Urothelium cell line (cell line): Measurements from ENCODE around the gene PRKN.

Experiments
- DNase-seq: peaks from one replicate; pipeline ENCODE4 v3.0.0; 2011; ENCODE audit warnings: low spot score, mixed read lengths
- FAIRE-seq: peaks from 2 replicates; lab custom pipeline; 2011; peaks lifted over from hg19 to GRCh38; lab: Jason Lieb, UNC

PRKN gene

GRCh38 chr6:161493576-161494118, 1233.9 kb downstream of the PRKN start:
- DNase-seq (no peak), FAIRE-seq (no peak)

DNA sequence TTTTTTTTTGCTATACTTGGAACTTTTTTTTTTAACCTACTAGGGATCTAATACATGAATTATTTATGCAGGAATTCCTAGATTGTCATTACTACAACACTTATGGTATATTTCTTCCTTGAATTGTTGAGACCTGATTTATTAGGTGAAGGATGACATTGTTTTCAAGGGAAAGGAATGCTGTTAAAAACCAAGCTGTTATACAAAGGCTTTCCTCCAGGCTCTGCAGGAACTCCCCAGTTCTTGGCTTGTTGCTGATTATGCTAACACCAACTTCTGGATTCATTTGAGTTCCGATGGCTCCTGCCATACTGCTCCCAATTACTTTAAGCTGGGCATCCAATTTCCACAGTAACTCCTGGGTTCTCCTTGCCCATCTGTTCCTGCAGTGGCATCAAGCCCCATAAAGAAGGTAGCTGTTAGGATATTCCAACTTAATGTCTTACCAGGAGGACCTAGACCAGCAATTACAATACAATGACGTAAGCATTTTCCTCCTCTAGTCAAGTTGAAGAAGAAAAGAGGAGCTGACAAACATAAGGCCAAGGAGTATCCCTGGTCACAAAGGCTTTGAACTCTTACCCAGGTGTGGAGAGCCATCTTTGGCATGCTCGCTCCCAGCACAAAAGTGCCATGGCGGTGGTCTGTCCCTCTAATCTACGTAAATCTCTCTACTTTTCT, 1237.8 kb downstream of the PRKN start:
- no peak for FAIRE-seq
- no peak for DNase-seq

- DNase-seq (no peak), FAIRE-seq (no peak)
Observed at GRCh38 chr6:161487694-161488093, 1239.9 kb downstream of the PRKN start.

DNA sequence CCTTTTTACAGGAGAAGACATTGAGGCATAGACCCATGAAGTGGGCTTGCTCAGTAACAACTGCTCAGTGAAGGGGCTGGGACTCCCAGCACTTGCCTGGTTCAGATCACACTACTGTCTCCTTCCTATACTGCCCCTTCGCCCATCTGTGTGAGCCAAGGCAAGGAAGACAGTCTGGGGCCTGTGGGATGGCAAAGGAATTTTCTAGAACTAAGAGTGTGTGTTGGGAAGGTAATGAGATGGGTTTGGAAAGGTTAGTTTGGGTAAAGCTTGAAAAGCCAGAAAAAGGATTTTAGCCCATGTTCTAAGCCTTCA, 1240.4 kb downstream of the PRKN start:
- FAIRE-seq (no peak), DNase-seq (peak; percentile 7)

- FAIRE-seq (peak; percentile 67), DNase-seq (peak; percentile 78)
Observed at GRCh38 chr6:161486361-161487216, 1241.0 kb downstream of the PRKN start.

GRCh38 chr6:161482517-161482858, 1245.1 kb downstream of the PRKN start:
- FAIRE-seq (no peak), DNase-seq (no peak)

- FAIRE-seq (no peak), DNase-seq (no peak)
Observed at GRCh38 chr6:161481786-161482516, 1245.6 kb downstream of the PRKN start.

DNA sequence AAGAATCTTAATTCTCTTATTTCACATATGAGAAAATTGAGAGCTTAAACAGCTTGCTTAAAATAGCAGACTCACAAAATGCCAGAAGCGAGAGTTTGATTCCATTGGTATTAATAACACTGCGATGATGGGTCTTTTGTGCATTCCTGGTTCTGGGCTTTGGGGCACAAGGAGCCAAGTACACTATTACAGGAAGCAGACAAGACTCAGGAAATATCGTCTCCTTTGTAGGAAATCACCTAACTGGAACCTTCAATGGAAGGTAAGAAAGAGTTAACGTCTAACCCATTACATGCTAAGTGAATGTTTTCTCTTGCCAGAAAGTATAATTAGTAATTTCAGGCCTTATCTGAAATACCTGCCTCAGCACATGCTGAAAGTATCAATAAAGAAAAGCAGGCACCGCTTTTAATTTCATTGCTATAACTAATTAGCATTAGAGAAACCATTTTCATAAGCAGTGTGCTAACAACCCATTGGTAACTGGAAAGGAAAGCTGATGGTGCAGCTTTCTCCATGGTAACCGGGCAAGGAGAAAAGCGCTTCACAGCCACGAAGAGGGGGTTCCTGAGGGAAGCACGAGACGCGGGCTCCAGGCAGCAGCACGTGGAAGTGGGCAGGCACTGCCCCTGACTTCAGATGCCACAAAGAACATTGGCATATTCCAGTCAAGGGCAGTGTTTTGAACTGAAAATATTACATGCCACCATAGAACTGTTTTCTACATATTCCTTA, 1247.0 kb downstream of the PRKN start:
- FAIRE-seq (no peak), DNase-seq (no peak)

DNA sequence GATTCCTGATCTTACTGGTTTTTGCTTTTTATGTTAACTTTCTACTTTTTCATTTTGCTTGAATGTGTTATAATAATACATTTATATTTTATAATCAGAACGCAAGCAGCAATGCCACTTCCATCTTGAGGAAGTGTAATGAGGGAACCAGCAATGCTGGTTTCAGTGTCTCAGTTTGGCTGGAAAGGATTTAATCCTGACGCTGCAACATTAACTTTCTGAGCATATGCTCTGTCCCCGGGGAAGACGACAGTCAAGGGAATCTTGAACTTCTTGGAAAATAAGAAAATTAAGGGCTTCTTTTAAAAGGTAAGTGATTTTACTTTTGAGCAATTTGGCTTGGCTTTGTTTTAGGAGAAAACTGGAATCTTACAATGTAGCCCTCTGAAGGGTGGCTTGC, 1248.2 kb downstream of the PRKN start:
- FAIRE-seq (no peak), DNase-seq (no peak)

GRCh38 chr6:161477876-161478425, 1249.6 kb downstream of the PRKN start:
- DNase-seq (no peak), FAIRE-seq (no peak)

GRCh38 chr6:161476711-161477110, 1250.9 kb downstream of the PRKN start:
- no peak for DNase-seq
- no peak for FAIRE-seq

GRCh38 chr6:161465403-161465802, 1262.2 kb downstream of the PRKN start:
- FAIRE-seq (no peak), DNase-seq (no peak)

DNA sequence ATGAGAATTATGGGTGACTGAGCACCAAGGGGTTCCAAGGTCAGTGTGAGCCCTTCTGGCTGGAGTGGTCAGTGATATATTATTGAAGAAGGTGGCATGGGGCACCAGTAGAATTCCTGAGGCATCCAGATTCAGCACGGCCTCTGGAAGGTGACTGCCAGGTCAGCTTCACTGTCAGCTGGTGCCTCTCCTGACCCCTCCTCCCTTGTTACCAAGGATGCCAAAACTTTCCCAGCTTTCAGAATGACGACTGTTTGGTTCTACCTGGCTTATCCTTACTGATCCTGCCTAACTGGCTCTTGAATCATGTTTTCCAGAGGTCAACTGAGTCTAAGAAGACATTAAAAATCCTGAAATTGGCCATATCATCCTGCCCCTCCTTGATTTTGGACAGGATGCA, 1264.5 kb downstream of the PRKN start:
- no peak for DNase-seq
- no peak for FAIRE-seq

DNA sequence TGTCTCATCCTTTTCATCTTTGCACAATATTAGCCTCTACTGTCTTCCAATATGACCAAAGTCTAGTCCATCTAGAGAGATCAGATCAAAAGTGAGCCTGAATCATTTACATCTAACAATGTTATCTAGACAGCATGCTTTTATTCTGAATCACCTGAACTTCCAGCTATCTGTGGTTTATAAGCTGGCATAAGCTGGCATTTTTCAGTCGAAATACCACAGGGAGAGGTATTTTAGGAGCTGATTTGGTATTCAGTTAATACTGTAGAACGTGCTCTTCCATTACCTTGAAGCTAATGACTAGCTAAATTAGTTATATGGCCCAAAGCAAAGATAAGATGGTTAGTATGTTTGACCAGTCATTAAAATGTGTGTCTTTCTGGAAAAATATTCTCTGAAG, 1265.4 kb downstream of the PRKN start:
- peak; percentile 51 for DNase-seq
- no peak for FAIRE-seq

DNA sequence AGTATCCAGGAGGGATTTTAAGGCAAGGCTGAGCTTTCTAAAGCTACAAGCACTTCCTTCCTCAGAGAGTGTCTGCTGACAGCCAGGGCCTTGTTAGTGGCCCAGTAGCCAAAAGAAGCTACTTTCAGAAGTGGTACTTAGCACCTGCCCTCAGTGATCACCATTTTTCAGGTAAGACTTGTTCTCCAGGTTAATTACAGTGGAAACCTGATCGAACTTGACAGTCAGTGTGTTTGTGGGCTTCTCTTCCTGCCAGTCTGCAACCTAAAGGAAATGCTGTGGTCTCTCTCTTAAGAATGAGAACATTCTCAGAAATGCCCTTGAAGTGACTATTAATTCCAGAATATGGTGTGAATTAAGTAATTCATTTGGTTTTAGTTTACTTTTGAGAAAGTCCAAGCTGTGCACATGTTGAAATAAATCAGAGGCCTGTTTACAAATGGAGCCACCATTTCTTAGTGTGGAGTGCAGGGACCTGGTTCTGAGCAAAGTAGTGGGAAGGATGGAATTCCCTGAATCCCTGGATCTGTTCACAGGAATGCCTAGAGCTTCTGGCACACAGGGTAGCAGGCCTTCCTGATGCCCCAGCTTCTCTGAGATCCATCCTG, 1268.5 kb downstream of the PRKN start:
- DNase-seq (no peak), FAIRE-seq (no peak)

DNA sequence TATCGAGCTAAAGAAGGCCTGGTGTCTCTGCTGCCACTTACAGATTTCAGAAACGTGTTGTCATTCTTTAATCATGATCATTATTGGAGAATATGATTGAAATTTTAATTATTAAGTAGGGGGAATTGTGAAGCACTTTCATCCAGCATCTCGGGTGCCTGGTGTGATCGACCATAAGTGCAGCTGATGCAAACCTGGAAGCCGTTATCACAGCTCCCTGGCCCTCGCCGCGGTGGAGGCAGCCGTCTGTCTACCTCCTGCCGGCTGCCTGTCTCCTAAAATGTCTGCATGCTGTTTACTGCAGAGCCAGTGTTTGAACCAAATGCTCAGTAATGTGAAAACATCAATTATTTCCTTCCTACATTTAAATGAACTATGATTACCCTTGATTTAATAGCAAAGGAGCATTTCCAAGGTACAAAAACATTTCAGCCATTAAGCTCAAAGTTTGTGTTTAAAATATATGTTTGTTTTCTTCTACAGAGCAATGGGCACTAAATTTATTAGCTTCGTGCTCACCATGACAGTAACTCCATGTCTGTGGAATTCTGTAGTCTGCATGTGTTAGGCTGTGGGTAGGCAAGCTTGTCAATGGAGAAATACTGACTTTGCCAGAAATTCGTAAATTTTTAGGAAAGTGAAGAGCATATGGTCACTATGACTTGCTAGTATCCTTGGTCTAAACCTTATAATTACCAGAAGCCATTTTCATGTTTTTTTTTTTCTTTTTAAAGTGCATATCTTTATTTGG, 1269.2 kb downstream of the PRKN start:
- FAIRE-seq (no peak), DNase-seq (no peak)

DNA sequence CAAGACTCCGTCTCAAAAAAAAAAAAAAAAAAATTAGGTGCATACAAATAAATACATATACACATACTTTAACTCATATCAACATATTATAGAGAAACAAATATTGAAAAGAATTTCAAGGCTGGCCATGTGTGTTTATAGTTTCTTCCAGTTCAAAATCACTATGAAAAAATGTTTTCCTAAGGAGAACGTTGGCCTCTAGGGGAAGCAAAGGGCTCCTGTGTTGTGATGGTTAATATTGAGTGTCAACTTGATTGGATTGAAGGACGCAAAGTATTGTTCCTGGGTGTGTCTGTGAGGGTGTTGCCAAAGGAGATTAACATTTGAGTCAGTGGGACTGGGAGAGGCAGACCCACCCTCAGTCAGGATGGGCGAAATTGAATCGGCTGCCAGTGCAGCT, 1271.7 kb downstream of the PRKN start:
- no peak for DNase-seq
- FAIRE-seq: no peak

GRCh38 chr6:161453558-161453957, 1274.0 kb downstream of the PRKN start:
- no peak for FAIRE-seq
- no peak for DNase-seq

DNA sequence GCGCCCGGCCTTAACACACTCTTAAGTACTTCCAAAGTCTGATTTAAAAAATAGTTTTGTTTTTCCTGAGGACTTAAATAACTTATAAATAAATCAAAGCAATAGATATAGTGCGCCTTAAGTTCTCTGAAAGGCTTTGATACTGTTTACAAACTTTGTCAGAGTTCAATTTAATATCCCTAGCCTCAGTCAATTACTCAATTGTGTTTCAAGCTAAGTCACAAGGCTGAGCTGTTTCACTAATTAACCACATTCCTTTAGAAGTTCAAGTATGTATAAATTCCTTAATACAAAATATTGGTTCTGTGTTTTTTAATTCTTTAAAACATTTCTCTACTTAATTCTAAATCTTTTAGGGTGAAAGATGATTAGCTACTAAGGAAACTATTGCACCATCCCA, 1275.3 kb downstream of the PRKN start:
- no peak for DNase-seq
- FAIRE-seq: no peak

DNA sequence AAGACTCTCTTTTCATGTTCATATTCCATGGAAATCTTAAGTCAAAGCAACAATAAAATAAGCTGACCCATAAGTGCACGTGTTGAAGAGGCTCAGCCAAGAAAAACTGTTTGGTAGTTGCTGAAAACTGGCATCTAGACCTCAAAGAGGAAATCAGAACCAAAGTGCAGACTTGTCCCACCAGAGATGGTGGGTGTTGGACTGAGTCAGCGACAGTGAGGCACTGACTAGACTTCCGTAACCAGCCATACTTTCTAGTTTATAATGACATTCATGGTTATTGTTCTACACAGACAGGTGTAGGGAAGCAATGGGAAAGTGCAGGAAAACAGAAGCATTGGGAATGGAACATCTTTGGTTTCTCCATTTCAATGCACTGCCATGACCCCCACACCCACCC, 1278.0 kb downstream of the PRKN start:
- no peak for DNase-seq
- no peak for FAIRE-seq
